Ascending aorta (tissue), 2 donors: ENCODE results near the gene FAM8A1. TPM values are rescaled to one million over a fixed set of nuclear protein-coding genes. Genes with fewer than 3 reads are reported as not detected.

ENCODE experiments used
- DNase-seq, 2 donors: peaks; one replicate each; pipeline ENCODE4 v3.0.0-alpha.2; 2019; ENCODE audit warnings: low spot score in 2 of 2
- H3K27ac ChIP-seq, 2 donors: fragments of 200-600 bp; sonication (generic); one replicate each; pipeline ENCODE4 v1.5.1; 2016 to 2017; ENCODE audit warnings: mild to moderate bottlenecking in 1 of 2
- H3K27me3 ChIP-seq: fragments of 200-600 bp; sonication (generic); one replicate; pipeline ENCODE4 v1.5.1; 2017
- H3K36me3 ChIP-seq, 2 donors: fragments of 200-600 bp; sonication (generic); one replicate each; pipeline ENCODE4 v1.5.1; 2016
- H3K4me1 ChIP-seq, 2 donors: fragments of 200-600 bp; sonication (generic); one replicate each; pipeline ENCODE4 v1.5.1; 2016 to 2017; ENCODE audit warnings: mild to moderate bottlenecking in 1 of 2
- H3K4me3 ChIP-seq, 2 donors: fragments of 200-600 bp; sonication (generic); one replicate each; pipeline ENCODE4 v1.5.1; 2016 to 2017; ENCODE audit warnings: mild to moderate bottlenecking in 1 of 2
- H3K9me3 ChIP-seq, 2 donors: fragments of 200-600 bp; sonication (generic); one replicate each; pipeline ENCODE4 v1.5.1; 2016
- CTCF ChIP-seq, 3 experiments: fragments of 200-600 bp in 2 of 3; fragments of 450-650 bp in 1 of 3; sonication (generic) in 2 of 3; IDR thresholded peaks; one replicate each; pipeline ENCODE4 v1.5.1; 2016 to 2019; ENCODE audit warnings: antibody characterized with exemption in 3 of 3, mild to moderate bottlenecking in 1 of 3, moderate library complexity in 1 of 3
- intact Hi-C: fragments of 100-400 bp; cut with DNase I; formaldehyde crosslinking; loops from one replicate; pipeline ENCODE4 v1.15.1; 2023
- total RNA-seq: library from RNA; depleted of rRNA; stranded (reverse); fragments of >200 nt; gene quantifications from one replicate; pipeline ENCODE4 v1.1.0, GENCODE V29; 2016

Gene FAM8A1
- total RNA-seq, 1 donor from 2014 or later, result 31.5 TPM

- intact Hi-C loops, result no loop called here
Observed at GRCh38 chr6:17633465-17634188, 33.5 kb downstream of the FAM8A1 start.

DNA sequence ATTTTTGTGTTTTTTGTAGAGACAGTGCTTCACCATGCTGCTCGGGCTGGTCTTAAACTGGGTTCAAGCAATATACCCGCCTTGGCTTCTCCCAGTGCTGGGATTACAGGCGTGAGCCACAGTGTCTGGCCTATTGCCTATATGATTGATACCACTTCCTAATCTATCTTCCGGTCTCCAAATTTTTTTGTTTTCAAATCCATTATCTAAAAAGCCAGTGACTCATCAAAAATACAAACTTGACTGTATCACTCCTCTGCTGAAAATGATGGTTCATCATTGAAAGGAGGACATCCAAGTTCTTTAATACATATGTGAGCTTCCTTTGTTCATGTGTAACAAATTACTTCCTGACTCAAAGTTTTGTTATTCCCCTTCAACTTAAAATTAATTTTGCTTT lies 35.5 kb downstream of the FAM8A1 start:
- Histone ChIP-seq H3K27me3 (no peaks in the 10 kb centered on the region), H3K9me3 (no peaks in the 10 kb centered on the region), H3K36me3 (peaks cover 13 to 33% of the 10 kb centered on the region in 2 donors), H3K4me1 (peaks cover 4 to 17% of the 10 kb centered on the region in 2 donors), H3K4me3 (no peak overlapping the region), H3K27ac (peak overlapping the region in 1 of 2 donors; percentile 12)
- DNase-seq, result no peak
- intact Hi-C loops, result loop anchor here (5.0 kb wide), 1 partner anchor 72 kb away; the partner anchor contains the start of gene NUP153
- no peak for TF ChIP-seq CTCF (IDR thresholded peaks at IDR 0.05)

More at GRCh38 chr6:17633465-17634188, 33.5 kb downstream of the FAM8A1 start:
- Histone ChIP-seq H3K36me3 (peaks cover 22 to 41% of the 10 kb centered on the region in 2 donors), H3K27me3 (no peaks in the 10 kb centered on the region), H3K4me3 (no peak overlapping the region), H3K4me1 (peaks cover 4 to 9% of the 10 kb centered on the region in 2 donors), H3K27ac (no peak overlapping the region), H3K9me3 (no peaks in the 10 kb centered on the region)
- TF ChIP-seq CTCF (IDR thresholded peaks at IDR 0.05), result no peak
- DNase-seq, result no peak

- Histone ChIP-seq H3K9me3 (no peaks in the 10 kb centered on the region), H3K4me1 (peaks cover 0 to 17% of the 10 kb centered on the region in 2 donors), H3K36me3 (peaks cover 7 to 34% of the 10 kb centered on the region in 2 donors), H3K27me3 (no peaks in the 10 kb centered on the region), H3K4me3 (peak overlapping the region in 1 of 2 donors; percentile 35), H3K27ac (peak overlapping the region; percentile 20 to 69)
- no peak for TF ChIP-seq CTCF (IDR thresholded peaks at IDR 0.05)
- intact Hi-C loops, result loop anchor here (2.0 to 5.0 kb wide), 2 partner anchors 37 to 69 kb away; partner anchors contain the start of genes FAM8A1 and NUP153
- DNase-seq, result no peak
Observed at GRCh38 chr6:17638212-17638715, 38.2 kb downstream of the FAM8A1 start.

DNA sequence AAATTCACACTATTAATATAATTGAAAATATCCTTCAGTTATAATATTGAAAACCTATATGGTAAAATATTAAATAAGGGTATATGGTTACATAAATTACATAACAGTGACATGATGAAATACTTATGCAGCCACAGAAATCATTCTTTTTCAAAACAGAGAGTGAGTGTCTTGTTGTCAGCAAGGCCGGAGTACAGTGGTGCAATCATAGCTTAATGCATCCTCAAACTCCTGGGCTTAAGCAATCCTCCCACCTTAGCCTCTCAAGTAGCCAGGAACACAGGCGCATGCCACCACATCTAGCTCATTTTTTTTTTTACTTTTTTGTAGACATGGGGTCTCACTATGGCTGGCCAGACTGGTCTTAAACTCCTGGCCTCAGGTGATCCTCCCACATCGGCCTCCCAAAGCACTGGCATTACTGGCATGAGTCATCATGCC lies 40.4 kb downstream of the FAM8A1 start:
- Histone ChIP-seq H3K36me3 (peaks cover 17 to 54% of the 10 kb centered on the region in 2 donors), H3K4me1 (peaks cover 0 to 17% of the 10 kb centered on the region in 2 donors), H3K9me3 (no peaks in the 10 kb centered on the region), H3K4me3 (no peak overlapping the region), H3K27ac (no peak overlapping the region), H3K27me3 (no peaks in the 10 kb centered on the region)
- TF ChIP-seq CTCF (IDR thresholded peaks at IDR 0.05), result no peak
- intact Hi-C loops, result no loop called here
- no peak for DNase-seq

GRCh38 chr6:17648745-17649144 lies 48.6 kb downstream of the FAM8A1 start:
- intact Hi-C loops, result no loop called here
- peaks cover 45 to 62% of the 10 kb centered on the region in 2 donors for H3K36me3 ChIP-seq
- H3K9me3 ChIP-seq, result no peaks in the 10 kb centered on the region
- TF ChIP-seq CTCF (IDR thresholded peaks at IDR 0.05), result no peak
- H3K27me3 ChIP-seq, result no peaks in the 10 kb centered on the region
- no peak for DNase-seq
- H3K4me1 ChIP-seq, result no peaks in the 10 kb centered on the region
- no peak overlapping the region for H3K4me3 ChIP-seq
- H3K27ac ChIP-seq, result no peak overlapping the region
